ENCODE measurements around the gene C4BPB. TPM values are rescaled to one million over a fixed set of nuclear protein-coding genes. Genes with fewer than 3 reads are reported as not detected.

C4BPB gene
- total RNA-seq, 2 experiments from 2014 or later, result not detected

GRCh38 chr1:207078578-207079132 is 10.0 kb upstream of the C4BPB start:
- no peaks in the 10 kb centered on the region for H3K79me2 ChIP-seq (ENCODE audit: insufficient read depth, low read depth, low read length)

GRCh38 chr1:207079706-207080241 is 8.9 kb upstream of the C4BPB start:
- Histone ChIP-seq H3K9me2 (ENCODE audit: insufficient read depth, low read length) (no peaks in the 10 kb centered on the region), H3K4me2 (ENCODE audit: low read length) (no peak overlapping the region), H4K20me1 (ENCODE audit: insufficient read depth, low read length) (no peaks in the 10 kb centered on the region), H3K4me3 (ENCODE audit: low read depth, low read length, poor library complexity, severe bottlenecking) (no peak overlapping the region), H3K9me3 (ENCODE audit: low read length) (no peaks in the 10 kb centered on the region), H3K27ac (ENCODE audit: low read depth, low read length, poor library complexity, severe bottlenecking) (no peak overlapping the region), H3K36me3 (ENCODE audit: insufficient read depth, low read length) (no peaks in the 10 kb centered on the region), H3K79me2 (ENCODE audit: insufficient read depth, low read depth, low read length) (no peaks in the 10 kb centered on the region), H2AFZ (ENCODE audit: low read length) (no peak overlapping the region), H3K4me1 (ENCODE audit: insufficient read depth, low read length, poor library complexity, severe bottlenecking) (no peaks in the 10 kb centered on the region)
- intact Hi-C loops (cut with micrococcal nuclease; ENCODE audit: unreplicated experiment), result loop anchor here (5.0 to 10.0 kb wide), 2 partner anchors 37 to 75 kb away; no protein-coding TSS in a partner anchor
- no TSS peak for BruUV-seq (replicated peaks)
- ChIA-PET POLR2A (interaction anchor here (0.9 to 1.0 kb wide), 2 partner anchors 45 to 383 kb away, joined by 3 to 4 read pairs; no protein-coding TSS in a partner anchor), CTCF (ENCODE audit: unreplicated experiment) (no interaction called here)
- no peak for DNase-seq (ENCODE audit: low spot score)
- no peak for TF ChIP-seq EZH2phosphoT487 (IDR thresholded peaks at IDR 0.05; ENCODE audit: borderline replicate concordance, low read depth, low read length)
- TF ChIP-seq CTCF (conservative IDR thresholded peaks at IDR 0.05; ENCODE audit: low read length), result no peak

More at GRCh38 chr1:207078578-207079132, 10.0 kb upstream of the C4BPB start:
- POLR2A ChIA-PET, result interaction anchor here (0.6 to 0.9 kb wide), 2 partner anchors 26 to 384 kb away, joined by 3 read pairs; partner anchors contain the start of gene PFKFB2
- no peak overlapping the region for H3K4me3 ChIP-seq (ENCODE audit: low read depth, low read length, poor library complexity, severe bottlenecking)
- intact Hi-C loops (cut with micrococcal nuclease; ENCODE audit: unreplicated experiment), result loop anchor here (5.0 to 10.0 kb wide), 2 partner anchors 36 to 74 kb away; no protein-coding TSS in a partner anchor
- H2AFZ ChIP-seq (ENCODE audit: low read length), result no peak overlapping the region
- no TSS peak for BruUV-seq (replicated peaks)
- no peaks in the 10 kb centered on the region for H3K4me1 ChIP-seq (ENCODE audit: insufficient read depth, low read length, poor library complexity, severe bottlenecking)
- CTCF ChIA-PET (ENCODE audit: unreplicated experiment), result no interaction called here
- no peak for DNase-seq (ENCODE audit: low spot score)
- H3K36me3 ChIP-seq (ENCODE audit: insufficient read depth, low read length), result no peaks in the 10 kb centered on the region
- no peaks in the 10 kb centered on the region for H3K9me3 ChIP-seq (ENCODE audit: low read length)
- no peaks in the 10 kb centered on the region for H4K20me1 ChIP-seq (ENCODE audit: insufficient read depth, low read length)
- no peak overlapping the region for H3K27ac ChIP-seq (ENCODE audit: low read depth, low read length, poor library complexity, severe bottlenecking)
- no peak overlapping the region for H3K4me2 ChIP-seq (ENCODE audit: low read length)
- no peaks in the 10 kb centered on the region for H3K9me2 ChIP-seq (ENCODE audit: insufficient read depth, low read length)
- TF ChIP-seq EZH2phosphoT487 (IDR thresholded peaks at IDR 0.05; ENCODE audit: borderline replicate concordance, low read depth, low read length), result no peak
- no peak for TF ChIP-seq CTCF (conservative IDR thresholded peaks at IDR 0.05; ENCODE audit: low read length)

- Histone ChIP-seq H3K27ac (ENCODE audit: low read depth, low read length, poor library complexity, severe bottlenecking) (no peak overlapping the region), H3K9me3 (ENCODE audit: low read length) (no peaks in the 10 kb centered on the region), H2AFZ (ENCODE audit: low read length) (no peak overlapping the region), H3K4me1 (ENCODE audit: insufficient read depth, low read length, poor library complexity, severe bottlenecking) (no peaks in the 10 kb centered on the region), H3K9me2 (ENCODE audit: insufficient read depth, low read length) (no peaks in the 10 kb centered on the region), H3K36me3 (ENCODE audit: insufficient read depth, low read length) (no peaks in the 10 kb centered on the region), H3K4me3 (ENCODE audit: low read depth, low read length, poor library complexity, severe bottlenecking) (no peak overlapping the region), H3K4me2 (ENCODE audit: low read length) (no peak overlapping the region), H3K79me2 (ENCODE audit: insufficient read depth, low read depth, low read length) (no peaks in the 10 kb centered on the region), H4K20me1 (ENCODE audit: insufficient read depth, low read length) (no peaks in the 10 kb centered on the region)
- CTCF ChIA-PET (ENCODE audit: unreplicated experiment), result no interaction called here
- TF ChIP-seq CTCF (conservative IDR thresholded peaks at IDR 0.05; ENCODE audit: low read length), result no peak
- no peak for TF ChIP-seq EZH2phosphoT487 (IDR thresholded peaks at IDR 0.05; ENCODE audit: borderline replicate concordance, low read depth, low read length)
- intact Hi-C loops (cut with micrococcal nuclease; ENCODE audit: unreplicated experiment), result no loop called here
- POLR2A ChIA-PET, result interaction anchor here (0.7 kb wide), 1 partner anchor 82 kb away, joined by 3 read pairs; no protein-coding TSS in a partner anchor
- no TSS peak for BruUV-seq (replicated peaks)
- DNase-seq (ENCODE audit: low spot score), result no peak
Observed at GRCh38 chr1:207081088-207081487, 7.6 kb upstream of the C4BPB start.

All from OCI-LY7 (cell line).